A549 (cell line): ENCODE data around the gene SIRT1.

Experiments
- CBX8 ChIP-seq: fragments of 200-600 bp; sonication (generic); IDR thresholded peaks from 2 replicates; pipeline ENCODE4 v1.6.1; 2016
- CTCF ChIP-seq: fragments of >200 bp; sonication (Bioruptor Twin); formaldehyde crosslinking; IDR thresholded peaks from 3 replicates; pipeline ENCODE4 v1.5.1; 2016
- HDAC2 ChIP-seq: fragments of 200-600 bp; sonication (generic); IDR thresholded peaks from 2 replicates; pipeline ENCODE4 v1.6.1; 2016
- MAFK ChIP-seq: fragments of 450-650 bp; IDR thresholded peaks from 2 replicates; pipeline ENCODE4 v1.6.1; 2014; ENCODE audit not compliant: partially characterized antibody
- MAX ChIP-seq: IDR thresholded peaks from 2 replicates; pipeline ENCODE4 v1.6.1; 2012
- POLR2A ChIP-seq: IDR thresholded peaks from 2 replicates; pipeline ENCODE4 v1.6.1; 2012; ENCODE audit warnings: mild to moderate bottlenecking, low read length
- SMC3 ChIP-seq: fragments of >200 bp; sonication (Bioruptor Twin); formaldehyde crosslinking; IDR thresholded peaks from 3 replicates; pipeline ENCODE4 v1.6.1; 2018; ENCODE audit warnings: inconsistent platforms
- USF2 ChIP-seq: fragments of 450-650 bp; IDR thresholded peaks from 2 replicates; pipeline ENCODE4 v1.6.1; 2014; ENCODE audit warnings: antibody characterized with exemption
- TF ChIP-seq, protein P1 (sequence below): fragments of 200-600 bp; sonication (generic); IDR thresholded peaks from 2 replicates; pipeline ENCODE4 v1.6.1; 2016; ENCODE audit warnings: antibody characterized with exemption, mild to moderate bottlenecking, moderate library complexity

GRCh38 chr10:67934336-67934735 is 49.9 kb downstream of the SIRT1 start:
- no peak for TF ChIP-seq POLR2A
- TF ChIP-seq, protein P1, sequence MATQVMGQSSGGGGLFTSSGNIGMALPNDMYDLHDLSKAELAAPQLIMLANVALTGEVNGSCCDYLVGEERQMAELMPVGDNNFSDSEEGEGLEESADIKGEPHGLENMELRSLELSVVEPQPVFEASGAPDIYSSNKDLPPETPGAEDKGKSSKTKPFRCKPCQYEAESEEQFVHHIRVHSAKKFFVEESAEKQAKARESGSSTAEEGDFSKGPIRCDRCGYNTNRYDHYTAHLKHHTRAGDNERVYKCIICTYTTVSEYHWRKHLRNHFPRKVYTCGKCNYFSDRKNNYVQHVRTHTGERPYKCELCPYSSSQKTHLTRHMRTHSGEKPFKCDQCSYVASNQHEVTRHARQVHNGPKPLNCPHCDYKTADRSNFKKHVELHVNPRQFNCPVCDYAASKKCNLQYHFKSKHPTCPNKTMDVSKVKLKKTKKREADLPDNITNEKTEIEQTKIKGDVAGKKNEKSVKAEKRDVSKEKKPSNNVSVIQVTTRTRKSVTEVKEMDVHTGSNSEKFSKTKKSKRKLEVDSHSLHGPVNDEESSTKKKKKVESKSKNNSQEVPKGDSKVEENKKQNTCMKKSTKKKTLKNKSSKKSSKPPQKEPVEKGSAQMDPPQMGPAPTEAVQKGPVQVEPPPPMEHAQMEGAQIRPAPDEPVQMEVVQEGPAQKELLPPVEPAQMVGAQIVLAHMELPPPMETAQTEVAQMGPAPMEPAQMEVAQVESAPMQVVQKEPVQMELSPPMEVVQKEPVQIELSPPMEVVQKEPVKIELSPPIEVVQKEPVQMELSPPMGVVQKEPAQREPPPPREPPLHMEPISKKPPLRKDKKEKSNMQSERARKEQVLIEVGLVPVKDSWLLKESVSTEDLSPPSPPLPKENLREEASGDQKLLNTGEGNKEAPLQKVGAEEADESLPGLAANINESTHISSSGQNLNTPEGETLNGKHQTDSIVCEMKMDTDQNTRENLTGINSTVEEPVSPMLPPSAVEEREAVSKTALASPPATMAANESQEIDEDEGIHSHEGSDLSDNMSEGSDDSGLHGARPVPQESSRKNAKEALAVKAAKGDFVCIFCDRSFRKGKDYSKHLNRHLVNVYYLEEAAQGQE: no peak
- no peak for TF ChIP-seq CTCF
- no peak for TF ChIP-seq CBX8
- TF ChIP-seq USF2: no peak
- TF ChIP-seq MAX: no peak
- no peak for TF ChIP-seq MAFK
- no peak for TF ChIP-seq SMC3
- TF ChIP-seq HDAC2: no peak
